ENCODE data around the gene ENDOG.

Gene ENDOG

GRCh38 chr9:128802482-128802881 lies 15.8 kb upstream of the ENDOG start:
- DNase-seq: no peak

- no peak for DNase-seq
Measured at GRCh38 chr9:128805661-128806060, 12.6 kb upstream of the ENDOG start.

GRCh38 chr9:128807827-128808226 lies 10.5 kb upstream of the ENDOG start:
- DNase-seq: no peak

- no peak for DNase-seq
Measured at GRCh38 chr9:128808543-128808942, 9.8 kb upstream of the ENDOG start.

- no peak for DNase-seq
Measured at GRCh38 chr9:128809036-128809599, 9.2 kb upstream of the ENDOG start.

- DNase-seq: no peak
Measured at GRCh38 chr9:128809831-128810230, 8.5 kb upstream of the ENDOG start.

GRCh38 chr9:128810873-128811272 lies 7.4 kb upstream of the ENDOG start:
- no peak for DNase-seq

GRCh38 chr9:128818839-128819715 lies 777 bp downstream of the ENDOG start:
- DNase-seq: peak; percentile 33

GRCh38 chr9:128819716-128820664 lies 1.7 kb downstream of the ENDOG start:
- peak; percentile 28 for DNase-seq

GRCh38 chr9:128820665-128821583 lies 2.6 kb downstream of the ENDOG start:
- DNase-seq: no peak

- DNase-seq: no peak
Measured at GRCh38 chr9:128821584-128822406, 3.5 kb downstream of the ENDOG start.

- DNase-seq: no peak
Measured at GRCh38 chr9:128822407-128823042, 4.2 kb downstream of the ENDOG start.

GRCh38 chr9:128823362-128823902 lies 5.1 kb downstream of the ENDOG start:
- DNase-seq: no peak

GRCh38 chr9:128823903-128824406 lies 5.7 kb downstream of the ENDOG start:
- DNase-seq: no peak

GRCh38 chr9:128824911-128825310 lies 6.6 kb downstream of the ENDOG start:
- no peak for DNase-seq

GRCh38 chr9:128825923-128826700 lies 7.8 kb downstream of the ENDOG start:
- no peak for DNase-seq

GRCh38 chr9:128828267-128828666 lies 10.0 kb downstream of the ENDOG start:
- DNase-seq: no peak

GRCh38 chr9:128828719-128829452 lies 10.6 kb downstream of the ENDOG start:
- no peak for DNase-seq
